GM23338 (cell line): ENCODE data around the gene C1GALT1C1L. TPM values are rescaled to one million over a fixed set of nuclear protein-coding genes. Genes with fewer than 3 reads are reported as not detected.

Experiments
- ATAC-seq: fragments of 200-7000 bp; cut with Tn5 transposase; 3 replicates; pipeline ENCODE4 v1.9.1; 2020
- DNase-seq: peaks from one replicate; pipeline ENCODE4 v3.0.0-alpha.2; 2015; ENCODE audit warnings: low spot score
- H2AFZ ChIP-seq: fragments of 200-600 bp; sonication (generic); 2 replicates; pipeline ENCODE4 v1.8.0; 2016; ENCODE audit warnings: antibody characterized with exemption, mild to moderate bottlenecking, moderate library complexity
- H3F3A ChIP-seq: fragments of 200-600 bp; sonication (generic); replicated peaks from 2 replicates; pipeline ENCODE4 v1.8.0; 2017; ENCODE audit warnings: antibody characterized with exemption, mixed run types, low read depth
- H3K27ac ChIP-seq: fragments of 200-600 bp; sonication (generic); 2 replicates; pipeline ENCODE4 v1.6.1; 2016; ENCODE audit warnings: low read depth
- H3K27me3 ChIP-seq: fragments of 200-600 bp; sonication (generic); 2 replicates; pipeline ENCODE4 v1.8.0; 2016; ENCODE audit warnings: mild to moderate bottlenecking, mixed run types, moderate library complexity; ENCODE audit not compliant: insufficient read depth
- H3K36me3 ChIP-seq: fragments of 200-600 bp; sonication (generic); 2 replicates; pipeline ENCODE4 v1.8.0; 2016; ENCODE audit warnings: mild to moderate bottlenecking; ENCODE audit not compliant: insufficient read depth
- H3K4me1 ChIP-seq: fragments of 200-600 bp; sonication (generic); 2 replicates; pipeline ENCODE4 v1.8.0; 2016; ENCODE audit warnings: mild to moderate bottlenecking, moderate library complexity; ENCODE audit not compliant: insufficient read depth
- H3K4me2 ChIP-seq: fragments of 200-600 bp; sonication (generic); 2 replicates; pipeline ENCODE4 v1.7.1; 2017; ENCODE audit warnings: mixed run types
- H3K4me3 ChIP-seq: fragments of 200-600 bp; sonication (generic); 2 replicates; pipeline ENCODE4 v1.6.1; 2016; ENCODE audit warnings: mixed run types
- H3K79me2 ChIP-seq: fragments of 200-600 bp; sonication (generic); replicated peaks from 2 replicates; pipeline ENCODE4 v1.8.0; 2017; ENCODE audit warnings: mild to moderate bottlenecking; ENCODE audit not compliant: insufficient read depth
- H3K9me2 ChIP-seq: fragments of 200-600 bp; sonication (generic); 2 replicates; pipeline ENCODE4 v1.8.0; 2017; ENCODE audit not compliant: insufficient read depth
- H4K20me1 ChIP-seq: fragments of 200-600 bp; sonication (generic); replicated peaks from 2 replicates; pipeline ENCODE4 v1.8.0; 2017; ENCODE audit warnings: mild to moderate bottlenecking; ENCODE audit not compliant: insufficient read depth
- H3K27ac Mint-ChIP-seq: 2 replicates; pipeline ENCODE4 v1.8.0; 2020; ENCODE audit warnings: inconsistent platforms, mild to moderate bottlenecking, moderate library complexity, mixed read lengths
- H3K27me3 Mint-ChIP-seq: 3 replicates; pipeline ENCODE4 v1.8.0; 2022; ENCODE audit warnings: low read depth, mild to moderate bottlenecking, moderate library complexity, mixed read lengths, inconsistent platforms; ENCODE audit not compliant: insufficient read depth, poor library complexity
- H3K36me3 Mint-ChIP-seq: 3 replicates; pipeline ENCODE4 v1.8.0; 2021; ENCODE audit warnings: low read depth, mild to moderate bottlenecking, inconsistent platforms, moderate library complexity, mixed read lengths
- H3K4me1 Mint-ChIP-seq: 3 replicates; pipeline ENCODE4 v1.8.0; 2020; ENCODE audit warnings: mild to moderate bottlenecking, inconsistent platforms, mixed read lengths
- H3K4me3 Mint-ChIP-seq: 3 replicates; pipeline ENCODE4 v1.8.0; 2021; ENCODE audit warnings: moderate library complexity, mild to moderate bottlenecking, inconsistent platforms, mixed read lengths
- H3K9me3 Mint-ChIP-seq: 3 replicates; pipeline ENCODE4 v1.8.0; 2020; ENCODE audit warnings: moderate library complexity, mild to moderate bottlenecking, inconsistent platforms, mixed read lengths
- CREB1 ChIP-seq: fragments of 250-450 bp; sonication (Bioruptor Pico); IDR thresholded peaks from 2 replicates; pipeline ENCODE4 v1.5.0; 2020; ENCODE audit warnings: low read depth, mild to moderate bottlenecking, moderate library complexity
- EZH2 ChIP-seq: fragments of 200-600 bp; sonication (generic); IDR thresholded peaks from one replicate; pipeline ENCODE4 v1.8.0; 2017; ENCODE audit warnings: antibody characterized with exemption, mild to moderate bottlenecking, low read depth; ENCODE audit not compliant: unreplicated experiment
- EZH2phosphoT487 ChIP-seq: fragments of 200-600 bp; sonication (generic); IDR thresholded peaks from one replicate; pipeline ENCODE4 v1.8.1; 2018; ENCODE audit warnings: antibody characterized with exemption; ENCODE audit not compliant: unreplicated experiment
- JUNB ChIP-seq: IDR thresholded peaks from one replicate; pipeline ENCODE4 v1.6.1; 2016; ENCODE audit warnings: antibody characterized with exemption; ENCODE audit not compliant: unreplicated experiment
- NANOG ChIP-seq: IDR thresholded peaks from 2 replicates; pipeline ENCODE4 v1.6.1; 2016; ENCODE audit warnings: antibody characterized with exemption, borderline replicate concordance
- POLR2AphosphoS5 ChIP-seq: IDR thresholded peaks from 2 replicates; pipeline ENCODE4 v1.6.1; 2016; ENCODE audit warnings: antibody characterized with exemption, low read depth
- STAT1 ChIP-seq: IDR thresholded peaks from one replicate; pipeline ENCODE4 v1.6.1; 2016; ENCODE audit warnings: antibody characterized with exemption; ENCODE audit not compliant: unreplicated experiment
- ZNF114 ChIP-seq: fragments of 250-450 bp; sonication (Bioruptor Pico); IDR thresholded peaks from 2 replicates; pipeline ENCODE4 v1.5.0; 2020; ENCODE audit warnings: mild to moderate bottlenecking, moderate library complexity
- ZNF331 ChIP-seq: fragments of 250-450 bp; sonication (Bioruptor Pico); IDR thresholded peaks from 2 replicates; pipeline ENCODE4 v1.5.0; 2020; ENCODE audit warnings: low read depth, mild to moderate bottlenecking, moderate library complexity
- polyA plus RNA-seq: library from polyadenylated mRNA; unstranded; fragments of >200 nt; fragmentation: Nextera tagmentation; extraction: Ambion mirVana; gene quantifications from 2 replicates; pipeline ENCODE4 v1.2.1, GENCODE V29; 2016
- total RNA-seq: library from RNA; depleted of rRNA; stranded (reverse); fragments of >200 nt; shearing (Covaris generic); gene quantifications from 2 replicates; pipeline ENCODE4 v1.2.3, GENCODE V29; 2014
- TF ChIP-seq, protein P1 (sequence below), 2 experiments: fragments of 200-600 bp in 1 of 2; sonication (generic) in 1 of 2; conservative IDR thresholded peaks; 2 replicates each; pipeline versions ENCODE4 v1.5.1 to v1.6.1; 2016 to 2017; ENCODE audit warnings: antibody characterized with exemption in 2 of 2, low read depth in 2 of 2, mild to moderate bottlenecking in 2 of 2, moderate library complexity in 1 of 2
- TF ChIP-seq, protein P2 (sequence below): IDR thresholded peaks from 2 replicates; pipeline ENCODE4 v1.6.1; 2016; ENCODE audit warnings: antibody characterized with exemption
- TF ChIP-seq, protein P3 (sequence below): IDR thresholded peaks from one replicate; pipeline ENCODE4 v1.6.1; 2018; ENCODE audit warnings: antibody characterized with exemption; ENCODE audit not compliant: unreplicated experiment
- TF ChIP-seq, protein P4 (sequence below): fragments of 250-450 bp; sonication (Bioruptor Pico); IDR thresholded peaks from 2 replicates; pipeline ENCODE4 v1.5.0; 2020; ENCODE audit warnings: mild to moderate bottlenecking, moderate library complexity

C1GALT1C1L gene
- total and polyA plus RNA-seq, 2 experiments from 2014 or later, result 0.17 to 0.99 TPM

DNA sequence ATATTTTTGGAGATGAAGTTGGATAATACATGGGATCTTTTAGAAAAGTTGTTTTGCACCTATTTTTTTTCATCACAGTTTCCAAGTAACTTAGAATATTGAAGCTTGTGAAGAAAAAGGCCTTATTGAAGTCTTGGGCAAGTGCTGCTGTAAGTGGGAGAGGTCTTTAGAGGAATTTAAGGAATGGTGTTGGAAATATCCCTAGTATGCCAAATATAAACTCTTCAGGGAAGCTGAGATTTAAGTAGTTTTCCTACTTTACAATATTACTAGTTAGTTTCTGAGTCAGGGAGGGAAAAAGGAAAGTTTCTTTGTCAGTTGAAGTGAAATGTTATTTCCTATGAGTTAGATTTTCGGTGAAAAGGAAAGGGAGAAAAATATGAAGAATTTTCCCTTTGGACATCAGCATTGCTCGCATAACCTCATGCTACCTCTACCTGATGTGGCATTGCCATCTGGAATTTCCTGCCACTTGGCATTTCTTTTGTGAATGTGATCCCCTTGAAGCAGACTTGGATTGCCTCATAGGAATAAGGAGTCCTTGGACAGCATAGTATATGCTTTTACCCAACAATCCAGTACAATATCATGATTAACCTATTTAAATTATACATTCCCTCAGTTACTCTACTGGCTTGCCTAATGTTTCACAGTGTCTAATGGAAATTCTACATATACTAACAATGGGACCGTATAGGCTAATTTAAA is 27.1 kb downstream of the C1GALT1C1L start:
- Histone ChIP-seq H3K4me3 (no peak overlapping the region), H3K27me3 (no peaks in the 10 kb centered on the region), H3K27ac (no peak overlapping the region), H3K4me1 (no peaks in the 10 kb centered on the region), H3K36me3 (no peaks in the 10 kb centered on the region), H3K4me2 (no peak overlapping the region), H3K79me2 (no peaks in the 10 kb centered on the region), H3K9me2 (no peaks in the 10 kb centered on the region), H4K20me1 (no peaks in the 10 kb centered on the region), H2AFZ (no peak overlapping the region), H3F3A (no peaks in the 10 kb centered on the region)
- Mint-ChIP-seq H3K9me3 (no peaks in the 10 kb centered on the region), H3K4me1 (no peaks in the 10 kb centered on the region), H3K36me3 (no peaks in the 10 kb centered on the region), H3K4me3 (no peak overlapping the region), H3K27ac (no peak overlapping the region), H3K27me3 (peaks cover 1% of the 10 kb centered on the region)
- no peak for DNase-seq
- TF ChIP-seq STAT1 (no peak), POLR2AphosphoS5 (no peak), ZNF114 (CRISPR knock-in tag) (no peak), CREB1 (CRISPR knock-in tag) (no peak), EZH2 (no peak), ZNF331 (CRISPR knock-in tag) (no peak), EZH2phosphoT487 (no peak), JUNB (no peak), NANOG (no peak)
- TF ChIP-seq, protein P1, sequence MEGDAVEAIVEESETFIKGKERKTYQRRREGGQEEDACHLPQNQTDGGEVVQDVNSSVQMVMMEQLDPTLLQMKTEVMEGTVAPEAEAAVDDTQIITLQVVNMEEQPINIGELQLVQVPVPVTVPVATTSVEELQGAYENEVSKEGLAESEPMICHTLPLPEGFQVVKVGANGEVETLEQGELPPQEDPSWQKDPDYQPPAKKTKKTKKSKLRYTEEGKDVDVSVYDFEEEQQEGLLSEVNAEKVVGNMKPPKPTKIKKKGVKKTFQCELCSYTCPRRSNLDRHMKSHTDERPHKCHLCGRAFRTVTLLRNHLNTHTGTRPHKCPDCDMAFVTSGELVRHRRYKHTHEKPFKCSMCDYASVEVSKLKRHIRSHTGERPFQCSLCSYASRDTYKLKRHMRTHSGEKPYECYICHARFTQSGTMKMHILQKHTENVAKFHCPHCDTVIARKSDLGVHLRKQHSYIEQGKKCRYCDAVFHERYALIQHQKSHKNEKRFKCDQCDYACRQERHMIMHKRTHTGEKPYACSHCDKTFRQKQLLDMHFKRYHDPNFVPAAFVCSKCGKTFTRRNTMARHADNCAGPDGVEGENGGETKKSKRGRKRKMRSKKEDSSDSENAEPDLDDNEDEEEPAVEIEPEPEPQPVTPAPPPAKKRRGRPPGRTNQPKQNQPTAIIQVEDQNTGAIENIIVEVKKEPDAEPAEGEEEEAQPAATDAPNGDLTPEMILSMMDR (conservative IDR thresholded peaks at IDR 0.05; ENCODE audit: low read depth in 2 of 2), result no peak
- TF ChIP-seq, protein P2, sequence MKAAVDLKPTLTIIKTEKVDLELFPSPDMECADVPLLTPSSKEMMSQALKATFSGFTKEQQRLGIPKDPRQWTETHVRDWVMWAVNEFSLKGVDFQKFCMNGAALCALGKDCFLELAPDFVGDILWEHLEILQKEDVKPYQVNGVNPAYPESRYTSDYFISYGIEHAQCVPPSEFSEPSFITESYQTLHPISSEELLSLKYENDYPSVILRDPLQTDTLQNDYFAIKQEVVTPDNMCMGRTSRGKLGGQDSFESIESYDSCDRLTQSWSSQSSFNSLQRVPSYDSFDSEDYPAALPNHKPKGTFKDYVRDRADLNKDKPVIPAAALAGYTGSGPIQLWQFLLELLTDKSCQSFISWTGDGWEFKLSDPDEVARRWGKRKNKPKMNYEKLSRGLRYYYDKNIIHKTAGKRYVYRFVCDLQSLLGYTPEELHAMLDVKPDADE, result no peak
- TF ChIP-seq, protein P3, sequence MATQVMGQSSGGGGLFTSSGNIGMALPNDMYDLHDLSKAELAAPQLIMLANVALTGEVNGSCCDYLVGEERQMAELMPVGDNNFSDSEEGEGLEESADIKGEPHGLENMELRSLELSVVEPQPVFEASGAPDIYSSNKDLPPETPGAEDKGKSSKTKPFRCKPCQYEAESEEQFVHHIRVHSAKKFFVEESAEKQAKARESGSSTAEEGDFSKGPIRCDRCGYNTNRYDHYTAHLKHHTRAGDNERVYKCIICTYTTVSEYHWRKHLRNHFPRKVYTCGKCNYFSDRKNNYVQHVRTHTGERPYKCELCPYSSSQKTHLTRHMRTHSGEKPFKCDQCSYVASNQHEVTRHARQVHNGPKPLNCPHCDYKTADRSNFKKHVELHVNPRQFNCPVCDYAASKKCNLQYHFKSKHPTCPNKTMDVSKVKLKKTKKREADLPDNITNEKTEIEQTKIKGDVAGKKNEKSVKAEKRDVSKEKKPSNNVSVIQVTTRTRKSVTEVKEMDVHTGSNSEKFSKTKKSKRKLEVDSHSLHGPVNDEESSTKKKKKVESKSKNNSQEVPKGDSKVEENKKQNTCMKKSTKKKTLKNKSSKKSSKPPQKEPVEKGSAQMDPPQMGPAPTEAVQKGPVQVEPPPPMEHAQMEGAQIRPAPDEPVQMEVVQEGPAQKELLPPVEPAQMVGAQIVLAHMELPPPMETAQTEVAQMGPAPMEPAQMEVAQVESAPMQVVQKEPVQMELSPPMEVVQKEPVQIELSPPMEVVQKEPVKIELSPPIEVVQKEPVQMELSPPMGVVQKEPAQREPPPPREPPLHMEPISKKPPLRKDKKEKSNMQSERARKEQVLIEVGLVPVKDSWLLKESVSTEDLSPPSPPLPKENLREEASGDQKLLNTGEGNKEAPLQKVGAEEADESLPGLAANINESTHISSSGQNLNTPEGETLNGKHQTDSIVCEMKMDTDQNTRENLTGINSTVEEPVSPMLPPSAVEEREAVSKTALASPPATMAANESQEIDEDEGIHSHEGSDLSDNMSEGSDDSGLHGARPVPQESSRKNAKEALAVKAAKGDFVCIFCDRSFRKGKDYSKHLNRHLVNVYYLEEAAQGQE, result no peak
- TF ChIP-seq, protein P4, sequence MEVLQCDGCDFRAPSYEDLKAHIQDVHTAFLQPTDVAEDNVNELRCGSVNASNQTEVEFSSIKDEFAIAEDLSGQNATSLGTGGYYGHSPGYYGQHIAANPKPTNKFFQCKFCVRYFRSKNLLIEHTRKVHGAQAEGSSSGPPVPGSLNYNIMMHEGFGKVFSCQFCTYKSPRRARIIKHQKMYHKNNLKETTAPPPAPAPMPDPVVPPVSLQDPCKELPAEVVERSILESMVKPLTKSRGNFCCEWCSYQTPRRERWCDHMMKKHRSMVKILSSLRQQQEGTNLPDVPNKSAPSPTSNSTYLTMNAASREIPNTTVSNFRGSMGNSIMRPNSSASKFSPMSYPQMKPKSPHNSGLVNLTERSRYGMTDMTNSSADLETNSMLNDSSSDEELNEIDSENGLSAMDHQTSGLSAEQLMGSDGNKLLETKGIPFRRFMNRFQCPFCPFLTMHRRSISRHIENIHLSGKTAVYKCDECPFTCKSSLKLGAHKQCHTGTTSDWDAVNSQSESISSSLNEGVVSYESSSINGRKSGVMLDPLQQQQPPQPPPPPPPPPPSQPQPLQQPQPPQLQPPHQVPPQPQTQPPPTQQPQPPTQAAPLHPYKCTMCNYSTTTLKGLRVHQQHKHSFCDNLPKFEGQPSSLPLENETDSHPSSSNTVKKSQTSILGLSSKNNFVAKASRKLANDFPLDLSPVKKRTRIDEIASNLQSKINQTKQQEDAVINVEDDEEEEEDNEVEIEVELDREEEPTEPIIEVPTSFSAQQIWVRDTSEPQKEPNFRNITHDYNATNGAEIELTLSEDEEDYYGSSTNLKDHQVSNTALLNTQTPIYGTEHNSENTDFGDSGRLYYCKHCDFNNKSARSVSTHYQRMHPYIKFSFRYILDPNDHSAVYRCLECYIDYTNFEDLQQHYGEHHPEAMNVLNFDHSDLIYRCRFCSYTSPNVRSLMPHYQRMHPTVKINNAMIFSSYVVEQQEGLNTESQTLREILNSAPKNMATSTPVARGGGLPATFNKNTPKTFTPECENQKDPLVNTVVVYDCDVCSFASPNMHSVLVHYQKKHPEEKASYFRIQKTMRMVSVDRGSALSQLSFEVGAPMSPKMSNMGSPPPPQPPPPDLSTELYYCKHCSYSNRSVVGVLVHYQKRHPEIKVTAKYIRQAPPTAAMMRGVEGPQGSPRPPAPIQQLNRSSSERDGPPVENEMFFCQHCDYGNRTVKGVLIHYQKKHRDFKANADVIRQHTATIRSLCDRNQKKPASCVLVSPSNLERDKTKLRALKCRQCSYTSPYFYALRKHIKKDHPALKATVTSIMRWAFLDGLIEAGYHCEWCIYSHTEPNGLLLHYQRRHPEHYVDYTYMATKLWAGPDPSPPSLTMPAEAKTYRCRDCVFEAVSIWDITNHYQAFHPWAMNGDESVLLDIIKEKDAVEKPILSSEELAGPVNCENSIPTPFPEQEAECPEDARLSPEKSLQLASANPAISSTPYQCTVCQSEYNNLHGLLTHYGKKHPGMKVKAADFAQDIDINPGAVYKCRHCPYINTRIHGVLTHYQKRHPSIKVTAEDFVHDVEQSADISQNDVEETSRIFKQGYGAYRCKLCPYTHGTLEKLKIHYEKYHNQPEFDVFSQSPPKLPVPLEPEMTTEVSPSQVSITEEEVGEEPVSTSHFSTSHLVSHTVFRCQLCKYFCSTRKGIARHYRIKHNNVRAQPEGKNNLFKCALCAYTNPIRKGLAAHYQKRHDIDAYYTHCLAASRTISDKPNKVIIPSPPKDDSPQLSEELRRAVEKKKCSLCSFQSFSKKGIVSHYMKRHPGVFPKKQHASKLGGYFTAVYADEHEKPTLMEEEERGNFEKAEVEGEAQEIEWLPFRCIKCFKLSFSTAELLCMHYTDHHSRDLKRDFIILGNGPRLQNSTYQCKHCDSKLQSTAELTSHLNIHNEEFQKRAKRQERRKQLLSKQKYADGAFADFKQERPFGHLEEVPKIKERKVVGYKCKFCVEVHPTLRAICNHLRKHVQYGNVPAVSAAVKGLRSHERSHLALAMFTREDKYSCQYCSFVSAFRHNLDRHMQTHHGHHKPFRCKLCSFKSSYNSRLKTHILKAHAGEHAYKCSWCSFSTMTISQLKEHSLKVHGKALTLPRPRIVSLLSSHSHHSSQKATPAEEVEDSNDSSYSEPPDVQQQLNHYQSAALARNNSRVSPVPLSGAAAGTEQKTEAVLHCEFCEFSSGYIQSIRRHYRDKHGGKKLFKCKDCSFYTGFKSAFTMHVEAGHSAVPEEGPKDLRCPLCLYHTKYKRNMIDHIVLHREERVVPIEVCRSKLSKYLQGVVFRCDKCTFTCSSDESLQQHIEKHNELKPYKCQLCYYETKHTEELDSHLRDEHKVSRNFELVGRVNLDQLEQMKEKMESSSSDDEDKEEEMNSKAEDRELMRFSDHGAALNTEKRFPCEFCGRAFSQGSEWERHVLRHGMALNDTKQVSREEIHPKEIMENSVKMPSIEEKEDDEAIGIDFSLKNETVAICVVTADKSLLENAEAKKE, result no peak
- no peak for ATAC-seq
